ENCODE data around the gene ARHGEF12.

ARHGEF12 gene

DNA sequence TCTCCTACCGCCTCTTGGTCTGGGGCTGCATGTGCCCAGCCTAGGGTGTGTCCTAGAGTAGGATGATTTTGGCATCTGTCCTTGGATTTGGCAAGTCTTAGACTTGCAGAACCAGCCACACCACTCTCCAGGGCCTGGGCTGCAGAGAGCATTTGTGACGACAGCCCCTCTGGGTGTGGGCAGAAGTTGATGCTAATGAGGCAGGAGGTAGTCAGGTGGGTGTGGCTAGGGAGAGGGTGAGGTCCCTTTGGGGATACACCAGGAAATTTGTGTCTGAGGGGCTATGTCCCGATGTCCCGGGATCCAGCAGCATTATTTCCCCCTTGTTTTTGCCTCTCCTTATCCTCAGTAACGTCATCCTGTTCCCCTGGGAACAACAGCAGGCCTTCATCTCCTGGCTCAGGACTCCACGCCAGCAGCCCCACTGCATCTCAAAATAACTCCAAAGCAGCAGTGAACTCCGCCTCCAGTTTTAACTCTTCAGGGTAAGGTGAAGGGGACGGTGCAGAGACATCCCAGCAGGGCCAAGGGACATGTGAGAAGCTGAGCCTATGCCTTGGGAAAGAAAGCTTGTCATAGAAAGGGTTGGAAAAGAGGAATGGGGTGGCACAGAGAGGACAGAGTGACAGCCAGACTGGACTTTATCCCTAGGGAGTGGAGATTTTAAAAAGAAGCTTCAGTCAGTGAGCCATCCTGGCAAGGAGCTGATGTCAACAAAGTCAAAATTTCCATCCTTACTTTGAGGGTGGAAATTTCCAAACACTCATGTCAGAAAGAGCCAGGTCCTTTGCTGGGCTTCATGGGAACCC lies 19.1 kb upstream of the ARHGEF12 start:
- 74% methylated on average over 6 of the region's 8 CpGs for WGBS (ENCODE audit: insufficient coverage)
- no peaks in the 10 kb centered on the region for H3K4me1 ChIP-seq (ENCODE audit: control extremely low read depth in 1 of 4, control insufficient read depth in 4 of 4, insufficient read depth in 4 of 4, low read length in 3 of 4)
- H3K9me3 ChIP-seq (ENCODE audit: control extremely low read depth in 1 of 5, control insufficient read depth in 4 of 5, insufficient read depth in 2 of 5, low read depth in 1 of 5, low read length in 4 of 5) = no peaks in the 10 kb centered on the region
- ChIA-PET POLR2A (no interaction called here), CTCF (interaction anchor here (0.8 to 9.2 kb wide), 5 partner anchors 8 to 145 kb away, joined by 3 to 78 read pairs (median 6); partner anchors contain the start of gene TLCD5)
- no peak overlapping the region for H3K27ac ChIP-seq (ENCODE audit: insufficient read depth in 1 of 2, low read depth in 1 of 2, low read length in 2 of 2, poor library complexity in 1 of 2, severe bottlenecking in 2 of 2)
- H3K27me3 ChIP-seq (replicated peaks in 2 of 5; ENCODE audit: control insufficient read depth in 4 of 5, insufficient read depth in 5 of 5, low read length in 4 of 5) = peaks cover 0 to 25% (median 9%) of the 10 kb centered on the region in 5 experiments
- H3K36me3 ChIP-seq (ENCODE audit: control insufficient read depth in 4 of 4, insufficient read depth in 4 of 4, low read length in 3 of 4) = no peaks in the 10 kb centered on the region
- no peak overlapping the region for H3K4me3 ChIP-seq (ENCODE audit: control insufficient read depth in 1 of 7, extremely low read depth in 1 of 7, insufficient read depth in 4 of 7, low read depth in 2 of 7, low read length in 6 of 7)
- DNase-seq = no peak

DNA sequence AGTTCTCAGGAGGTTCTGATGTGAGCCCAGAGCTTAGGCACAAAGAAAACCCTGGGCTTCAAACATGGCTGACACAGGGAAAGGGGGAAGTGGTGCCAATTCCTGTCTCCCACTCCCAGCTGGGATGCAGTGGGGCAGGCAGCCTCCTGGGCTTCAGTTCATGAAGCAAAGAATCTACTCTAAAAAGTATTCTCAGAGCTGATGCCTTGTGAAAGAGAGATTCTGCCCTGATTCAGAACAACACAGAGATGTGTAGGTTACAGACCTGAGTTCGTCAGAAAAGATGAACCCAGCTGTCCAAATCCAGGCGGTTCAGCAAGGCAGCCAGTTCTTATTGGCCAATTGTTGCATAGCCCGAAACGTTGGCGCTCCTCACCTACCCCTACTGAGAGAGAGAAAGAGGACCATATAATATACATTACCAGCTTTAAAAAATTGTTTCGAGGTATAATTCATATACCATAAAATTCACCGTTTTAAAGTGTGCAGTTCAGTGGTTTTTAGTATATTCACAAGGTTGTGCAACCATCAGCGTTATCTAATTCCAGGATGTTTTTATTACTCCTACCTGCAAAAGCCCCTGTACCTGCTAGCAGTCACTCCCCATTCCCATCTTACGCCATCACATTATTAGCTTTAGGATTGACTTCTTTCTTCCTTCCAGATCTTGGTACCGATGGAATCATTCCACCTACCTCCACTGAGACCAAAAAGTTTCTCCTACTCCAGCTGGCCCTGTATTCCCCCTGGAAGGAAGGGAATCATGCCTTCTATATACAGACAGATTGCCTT lies 18.3 kb upstream of the ARHGEF12 start:
- POLR2A ChIA-PET = interaction anchor here (0.7 kb wide), 1 partner anchor 9 kb away, joined by 3 read pairs; no protein-coding TSS in a partner anchor
- H3K9me3 ChIP-seq (ENCODE audit: control extremely low read depth in 1 of 5, control insufficient read depth in 4 of 5, insufficient read depth in 2 of 5, low read depth in 1 of 5, low read length in 4 of 5) = no peaks in the 10 kb centered on the region
- no peaks in the 10 kb centered on the region for H3K4me1 ChIP-seq (ENCODE audit: control extremely low read depth in 1 of 4, control insufficient read depth in 4 of 4, insufficient read depth in 4 of 4, low read length in 3 of 4)
- H3K36me3 ChIP-seq (ENCODE audit: control insufficient read depth in 4 of 4, insufficient read depth in 4 of 4, low read length in 3 of 4) = no peaks in the 10 kb centered on the region
- no peak overlapping the region for H3K27ac ChIP-seq (ENCODE audit: insufficient read depth in 1 of 2, low read depth in 1 of 2, low read length in 2 of 2, poor library complexity in 1 of 2, severe bottlenecking in 2 of 2)
- DNase-seq = no peak
- WGBS (ENCODE audit: insufficient coverage) = 89% methylated on average over 3 of the region's 10 CpGs
- peaks cover 0 to 26% (median 9%) of the 10 kb centered on the region in 5 experiments for H3K27me3 ChIP-seq (replicated peaks in 2 of 5; ENCODE audit: control insufficient read depth in 4 of 5, insufficient read depth in 5 of 5, low read length in 4 of 5)
- no peak overlapping the region for H3K4me3 ChIP-seq (ENCODE audit: control insufficient read depth in 1 of 7, extremely low read depth in 1 of 7, insufficient read depth in 4 of 7, low read depth in 2 of 7, low read length in 6 of 7)
- CTCF ChIA-PET = interaction anchor here (0.8 to 9.2 kb wide), 5 partner anchors 8 to 146 kb away, joined by 3 to 78 read pairs (median 6); partner anchors contain the start of gene TLCD5

DNA sequence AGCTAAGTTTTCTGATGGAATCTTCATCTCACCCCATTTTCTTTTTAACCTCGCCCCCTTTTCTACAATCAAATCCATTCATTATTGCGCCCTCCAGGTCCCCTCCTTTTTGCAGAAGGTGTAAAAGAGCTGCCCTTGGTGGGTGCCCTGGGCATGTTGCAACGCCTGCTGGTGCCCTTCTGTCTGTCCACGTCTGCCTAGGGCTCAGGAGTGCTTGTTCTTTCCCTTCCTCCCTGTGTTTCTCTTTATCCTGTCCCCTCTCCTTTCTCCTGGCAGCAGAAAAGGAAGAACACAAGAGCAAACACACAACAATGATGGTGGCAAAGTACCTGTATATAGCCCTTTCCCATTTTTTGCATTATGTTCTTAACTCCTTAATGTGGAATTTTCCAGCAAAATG lies 17.3 kb upstream of the ARHGEF12 start:
- CTCF ChIA-PET = interaction anchor here (9.2 kb wide), 1 partner anchor 18 kb away, joined by 78 read pairs; no protein-coding TSS in a partner anchor
- no peak overlapping the region for H3K27ac ChIP-seq (ENCODE audit: insufficient read depth in 1 of 2, low read depth in 1 of 2, low read length in 2 of 2, poor library complexity in 1 of 2, severe bottlenecking in 2 of 2)
- H3K9me3 ChIP-seq (ENCODE audit: control extremely low read depth in 1 of 5, control insufficient read depth in 4 of 5, insufficient read depth in 2 of 5, low read depth in 1 of 5, low read length in 4 of 5) = no peaks in the 10 kb centered on the region
- H3K36me3 ChIP-seq (ENCODE audit: control insufficient read depth in 4 of 4, insufficient read depth in 4 of 4, low read length in 3 of 4) = no peaks in the 10 kb centered on the region
- peaks cover 0 to 30% (median 9%) of the 10 kb centered on the region in 5 experiments for H3K27me3 ChIP-seq (replicated peaks in 2 of 5; ENCODE audit: control insufficient read depth in 4 of 5, insufficient read depth in 5 of 5, low read length in 4 of 5)
- DNase-seq = no peak
- H3K4me3 ChIP-seq (ENCODE audit: control insufficient read depth in 1 of 7, extremely low read depth in 1 of 7, insufficient read depth in 4 of 7, low read depth in 2 of 7, low read length in 6 of 7) = no peak overlapping the region
- 96% methylated on average over 3 of the region's 4 CpGs for WGBS (ENCODE audit: insufficient coverage)
- POLR2A ChIA-PET = no interaction called here
- H3K4me1 ChIP-seq (ENCODE audit: control extremely low read depth in 1 of 4, control insufficient read depth in 4 of 4, insufficient read depth in 4 of 4, low read length in 3 of 4) = no peaks in the 10 kb centered on the region

DNA sequence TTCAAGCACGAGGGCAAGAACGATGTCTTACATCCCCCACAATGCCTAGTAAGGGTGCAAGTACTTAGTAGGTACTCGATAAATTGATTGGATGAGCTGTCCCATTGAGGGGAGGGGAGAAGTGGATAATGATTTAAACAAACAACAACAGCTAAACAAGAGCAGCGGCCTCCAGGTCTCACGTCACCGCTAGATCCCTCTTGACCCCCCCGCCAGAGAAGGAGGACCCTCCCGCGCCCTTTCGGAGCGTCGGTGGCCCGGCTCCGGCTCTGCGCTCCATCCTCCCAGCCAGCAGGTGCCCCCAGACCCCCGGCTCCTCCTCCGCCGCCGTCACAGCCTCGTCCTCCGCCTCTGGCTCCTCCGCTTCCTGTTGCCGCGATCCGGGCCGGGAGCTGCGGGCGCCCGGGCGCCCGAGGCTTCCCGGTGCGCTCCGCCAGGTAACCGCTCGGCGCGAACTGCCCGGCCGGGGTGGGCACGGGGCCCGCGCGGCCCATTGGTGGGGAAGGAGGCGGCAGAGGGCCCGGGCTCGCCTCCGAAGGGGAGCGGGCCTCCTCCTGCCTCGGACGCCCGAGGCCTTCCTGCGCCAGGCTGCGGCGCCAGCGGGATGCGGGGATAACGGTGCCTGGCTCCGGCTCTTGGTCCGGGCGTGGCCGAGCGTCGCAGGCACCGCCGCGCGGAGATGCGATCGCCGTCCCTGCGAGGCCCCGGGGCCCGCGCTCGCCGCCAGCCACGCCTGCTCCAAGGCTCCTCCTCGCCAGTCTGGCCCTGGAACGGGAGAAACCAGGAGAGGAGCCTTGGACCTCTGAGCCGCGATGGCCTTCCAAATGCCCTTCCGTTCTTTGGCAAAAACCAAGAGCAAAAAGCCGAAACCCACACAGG lies 11.0 kb upstream of the ARHGEF12 start, which contains the start of gene TLCD5:
TSS of gene TLCD5 (plus strand) at position 368 of the 879 bp plus-strand sequence. CDS start 2,143 bp downstream, outside the sequence.
- H3K9me3 ChIP-seq (ENCODE audit: control extremely low read depth in 1 of 5, control insufficient read depth in 4 of 5, insufficient read depth in 2 of 5, low read depth in 1 of 5, low read length in 4 of 5) = no peaks in the 10 kb centered on the region
- peak within 1 kb of the TSS; percentile 27 to 73 for H3K27ac ChIP-seq (ENCODE audit: insufficient read depth in 1 of 2, low read depth in 1 of 2, low read length in 2 of 2, poor library complexity in 1 of 2, severe bottlenecking in 2 of 2)
- WGBS (ENCODE audit: insufficient coverage) = under 1% methylated on average over 73 of the region's 84 CpGs
- ChIA-PET POLR2A (no interaction called here), CTCF (interaction anchor here (1.4 to 1.9 kb wide), 2 partner anchors 8 to 10 kb away, joined by 4 to 6 read pairs; no protein-coding TSS in a partner anchor)
- peaks cover 0 to 16% (median 0%) of the 10 kb centered on the region in 5 experiments for H3K27me3 ChIP-seq (replicated peaks in 2 of 5; ENCODE audit: control insufficient read depth in 4 of 5, insufficient read depth in 5 of 5, low read length in 4 of 5)
- peaks cover 0 to 5% (median under 1%) of the 10 kb centered on the region in 4 experiments for H3K36me3 ChIP-seq (ENCODE audit: control insufficient read depth in 4 of 4, insufficient read depth in 4 of 4, low read length in 3 of 4)
- H3K4me1 ChIP-seq (ENCODE audit: control extremely low read depth in 1 of 4, control insufficient read depth in 4 of 4, insufficient read depth in 4 of 4, low read length in 3 of 4) = peaks cover 1 to 29% (median 15%) of the 10 kb centered on the region in 4 experiments
- H3K4me3 ChIP-seq (ENCODE audit: control insufficient read depth in 1 of 7, extremely low read depth in 1 of 7, insufficient read depth in 4 of 7, low read depth in 2 of 7, low read length in 6 of 7) = peak within 1 kb of the TSS; percentile 57 to 82 (median 71)
- peak; percentile 81 to 89 (median 85) for DNase-seq

DNA sequence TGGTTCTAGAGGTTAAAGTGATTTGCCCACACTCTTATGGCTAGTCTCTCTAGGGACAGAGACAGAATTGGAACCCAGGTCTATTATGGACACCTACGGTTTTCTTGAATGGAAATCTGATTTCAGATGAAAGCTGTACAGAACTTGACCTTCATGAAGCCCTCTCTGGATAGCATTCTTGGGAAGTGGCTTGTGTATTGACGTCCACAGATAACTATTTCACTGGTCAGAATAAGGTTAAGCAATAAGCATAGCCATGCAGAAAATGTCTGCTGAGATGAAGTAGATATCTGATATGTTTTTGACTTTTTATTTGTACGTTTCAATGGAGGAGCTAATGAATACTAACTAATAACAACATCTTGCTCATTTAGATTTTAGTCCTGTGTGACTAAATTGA lies 10.0 kb upstream of the ARHGEF12 start:
- no peaks in the 10 kb centered on the region for H3K9me3 ChIP-seq (ENCODE audit: control extremely low read depth in 1 of 5, control insufficient read depth in 4 of 5, insufficient read depth in 2 of 5, low read depth in 1 of 5, low read length in 4 of 5)
- peaks cover 1 to 29% (median 15%) of the 10 kb centered on the region in 4 experiments for H3K4me1 ChIP-seq (ENCODE audit: control extremely low read depth in 1 of 4, control insufficient read depth in 4 of 4, insufficient read depth in 4 of 4, low read length in 3 of 4)
- no peak overlapping the region for H3K27ac ChIP-seq (ENCODE audit: insufficient read depth in 1 of 2, low read depth in 1 of 2, low read length in 2 of 2, poor library complexity in 1 of 2, severe bottlenecking in 2 of 2)
- POLR2A ChIA-PET = interaction anchor here (1.7 kb wide), 1 partner anchor 12 kb away, joined by 3 read pairs; no protein-coding TSS in a partner anchor
- H3K4me3 ChIP-seq (ENCODE audit: control insufficient read depth in 1 of 7, extremely low read depth in 1 of 7, insufficient read depth in 4 of 7, low read depth in 2 of 7, low read length in 6 of 7) = peak overlapping the region in 4 of 7 experiments; percentile 65 to 82 (median 76)
- peaks cover 0 to 16% (median 0%) of the 10 kb centered on the region in 5 experiments for H3K27me3 ChIP-seq (replicated peaks in 2 of 5; ENCODE audit: control insufficient read depth in 4 of 5, insufficient read depth in 5 of 5, low read length in 4 of 5)
- CTCF ChIA-PET = interaction anchor here (1.2 to 2.2 kb wide), 5 partner anchors 9 to 23 kb away, joined by 4 to 7 read pairs (median 5); no protein-coding TSS in a partner anchor
- 71% methylated on average over 1 of the region's 3 CpGs for WGBS (ENCODE audit: insufficient coverage)
- peaks cover 0 to 16% (median 5%) of the 10 kb centered on the region in 4 experiments for H3K36me3 ChIP-seq (ENCODE audit: control insufficient read depth in 4 of 4, insufficient read depth in 4 of 4, low read length in 3 of 4)
- DNase-seq = no peak

DNA sequence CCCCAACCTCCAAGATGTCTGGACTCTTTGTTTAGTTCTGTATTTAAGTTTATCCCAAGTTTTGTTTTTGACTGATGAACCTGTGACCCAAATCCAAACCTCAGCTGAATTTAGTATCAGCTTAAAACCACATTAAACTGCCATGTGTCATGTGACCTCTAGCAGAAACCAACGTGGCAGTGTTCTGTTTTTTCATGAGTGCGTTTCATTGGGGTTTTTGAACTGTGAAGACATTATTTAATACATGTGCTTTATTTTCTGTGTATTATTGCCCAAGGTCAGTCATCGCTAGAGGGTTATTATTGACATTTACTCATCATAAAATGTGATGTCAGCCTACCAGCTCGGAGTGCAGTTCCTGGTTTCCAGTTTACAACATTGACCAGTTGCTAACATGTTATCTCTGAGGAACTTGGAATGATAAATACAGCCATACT lies 9.3 kb upstream of the ARHGEF12 start:
- H3K4me1 ChIP-seq (ENCODE audit: control extremely low read depth in 1 of 4, control insufficient read depth in 4 of 4, insufficient read depth in 4 of 4, low read length in 3 of 4) = peaks cover 1 to 29% (median 15%) of the 10 kb centered on the region in 4 experiments
- CTCF ChIA-PET = interaction anchor here (1.2 to 2.2 kb wide), 4 partner anchors 10 to 24 kb away, joined by 5 to 7 read pairs (median 6); no protein-coding TSS in a partner anchor
- peaks cover 0 to 18% (median 5%) of the 10 kb centered on the region in 4 experiments for H3K36me3 ChIP-seq (ENCODE audit: control insufficient read depth in 4 of 4, insufficient read depth in 4 of 4, low read length in 3 of 4)
- WGBS (ENCODE audit: insufficient coverage) = no CpG with 5 or more reads among the region's 4 CpGs
- H3K9me3 ChIP-seq (ENCODE audit: control extremely low read depth in 1 of 5, control insufficient read depth in 4 of 5, insufficient read depth in 2 of 5, low read depth in 1 of 5, low read length in 4 of 5) = no peaks in the 10 kb centered on the region
- POLR2A ChIA-PET = interaction anchor here (1.7 kb wide), 1 partner anchor 11 kb away, joined by 3 read pairs; no protein-coding TSS in a partner anchor
- DNase-seq = peak in 2 of 3 donors; percentile 70 to 82
- peaks cover 0 to 19% (median 0%) of the 10 kb centered on the region in 5 experiments for H3K27me3 ChIP-seq (replicated peaks in 2 of 5; ENCODE audit: control insufficient read depth in 4 of 5, insufficient read depth in 5 of 5, low read length in 4 of 5)
- H3K4me3 ChIP-seq (ENCODE audit: control insufficient read depth in 1 of 7, extremely low read depth in 1 of 7, insufficient read depth in 4 of 7, low read depth in 2 of 7, low read length in 6 of 7) = peak overlapping the region in 1 of 7 experiments; percentile 82
- H3K27ac ChIP-seq (ENCODE audit: insufficient read depth in 1 of 2, low read depth in 1 of 2, low read length in 2 of 2, poor library complexity in 1 of 2, severe bottlenecking in 2 of 2) = no peak overlapping the region
